GM12873 (cell line): ENCODE data around the gene GORASP2.

ENCODE experiments used
- CTCF ChIP-seq: IDR thresholded peaks from 2 replicates; pipeline ENCODE4 v1.5.1; 2012; ENCODE audit warnings: low read depth, mild to moderate bottlenecking, moderate library complexity, low read length, control low read depth; ENCODE audit not compliant: insufficient read depth; ENCODE audit errors: missing control alignments

Gene GORASP2

GRCh38 chr2:170968205-170969003 lies 39.4 kb downstream of the GORASP2 start:
- no peak for TF ChIP-seq CTCF

- TF ChIP-seq CTCF: no peak
These were observed 40.0 kb downstream of the GORASP2 start for GRCh38 chr2:170969030-170969429.

GRCh38 chr2:170969872-170970496 lies 40.9 kb downstream of the GORASP2 start:
- no peak for TF ChIP-seq CTCF

GRCh38 chr2:170971071-170971470 lies 42.0 kb downstream of the GORASP2 start:
- no peak for TF ChIP-seq CTCF

- peak; percentile 15 for TF ChIP-seq CTCF
These were observed 43.5 kb downstream of the GORASP2 start for GRCh38 chr2:170972296-170973224.

- no peak for TF ChIP-seq CTCF
These were observed 44.1 kb downstream of the GORASP2 start for GRCh38 chr2:170973225-170973491.
